A549 treated with DMSO at 1 μM for 4 hours (cell line): ENCODE measurements around the gene SH3RF3. TPM values are rescaled to one million over a fixed set of nuclear protein-coding genes. Genes with fewer than 3 reads are reported as not detected.

Source experiments
- total RNA-seq: library from RNA; stranded (reverse); fragments of 200-300 nt; extraction: Qiagen RNA extraction; gene quantifications from 5 replicates; pipeline ENCODE4 v1.2.3, GENCODE V29; 2022; ENCODE audit warnings: low read depth

The SH3RF3 gene
- total RNA-seq, result 0.25 to 0.50 TPM (median 0.45 TPM) in 5 replicates

GRCh38 chr2:109128616-109129355 lies at the start of gene SH3RF3:
Gene SH3RF3, plus strand, starts transcription at chr2:109129205.

Other genes starting within 250 kb of the SH3RF3 start
- 0.02 TPM in 2 of 5 replicates, not detected in the others for gene EDAR, start 140.0 kb upstream of the SH3RF3 start, total RNA-seq